ENCODE measurements around the gene FAM217A. TPM values are rescaled to one million over a fixed set of nuclear protein-coding genes. Genes with fewer than 3 reads are reported as not detected.
"Not testable (repeated sequence)": the region's sequence is repeated elsewhere in the genome, so short reads cannot be mapped to it uniquely, and the experiment has no call there.

The FAM217A gene, protein sequence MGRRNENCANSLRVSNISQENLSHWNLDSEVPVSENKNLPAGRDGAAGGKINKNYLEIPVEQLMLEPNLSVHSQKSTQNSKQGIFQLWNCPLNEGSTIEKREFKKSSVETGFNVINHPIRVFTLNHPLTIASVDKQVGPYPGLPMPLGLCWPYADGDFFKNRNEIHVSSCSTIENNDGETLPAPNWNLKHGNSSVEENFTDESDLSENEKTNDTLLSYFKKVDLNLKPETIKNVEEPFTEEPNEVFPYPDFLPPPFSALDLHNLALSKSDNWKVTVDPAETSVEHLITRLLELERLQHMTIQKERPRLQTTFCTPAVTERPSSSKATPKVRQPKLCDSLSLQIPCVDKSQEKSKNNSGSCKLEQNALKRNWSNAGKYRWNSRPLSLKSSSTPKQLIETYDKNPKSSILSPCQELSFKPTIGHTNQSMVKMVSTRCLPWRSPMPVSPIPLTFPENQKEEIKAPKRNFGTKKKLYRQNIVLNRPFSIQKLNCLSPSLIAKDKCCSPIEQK
- total RNA-seq, result not detected

DNA sequence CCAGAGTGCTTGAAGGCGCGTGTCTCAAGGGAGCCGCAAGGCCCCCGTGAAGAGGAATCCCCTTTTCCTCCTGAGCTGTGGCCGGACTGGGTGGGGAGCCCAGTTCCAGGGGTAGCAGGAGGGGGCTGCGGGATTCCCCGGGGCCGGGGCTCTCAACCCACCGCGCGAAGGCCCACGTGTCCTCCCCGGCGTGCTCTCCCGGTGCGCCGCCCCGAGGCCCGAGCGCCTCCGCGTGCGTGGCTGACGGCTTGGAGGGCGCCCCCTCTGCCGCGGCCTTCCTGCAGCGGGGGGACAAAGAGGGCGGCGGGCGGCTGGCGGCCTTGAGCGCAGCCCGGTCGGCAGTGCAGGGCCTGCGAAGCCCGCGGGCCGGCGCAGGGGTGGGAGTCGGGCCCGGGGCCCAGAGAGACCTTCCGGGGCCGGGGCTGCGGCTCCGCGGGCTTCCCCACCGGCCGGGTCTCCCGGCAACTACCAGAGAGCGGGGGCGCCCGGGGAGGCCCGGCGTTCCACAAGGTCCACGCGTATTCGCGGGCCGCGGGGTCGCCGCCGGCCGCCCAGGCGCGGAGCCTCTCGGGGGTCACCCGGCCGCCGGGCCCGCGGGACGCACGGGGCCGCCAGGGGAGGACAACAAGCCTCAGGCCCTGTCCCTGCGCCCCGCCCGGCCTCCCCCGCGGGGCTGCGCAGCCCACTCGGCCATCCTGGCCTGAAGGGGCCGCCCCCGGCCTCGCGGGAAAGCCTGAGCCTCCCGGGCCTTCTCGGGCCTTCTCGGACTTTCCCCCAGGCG lies at the start of gene FAM217A:
Gene FAM217A, minus strand, starts transcription at position 447 of the 781 bp plus-strand sequence. CDS start 1,723 bp downstream, outside the sequence.
- H3K4me3 Mint-ChIP-seq, result no peak within 1 kb of the TSS
- ATAC-seq (ENCODE audit: low read depth) (no peak), DNase-seq (no peak)
- peaks cover 20% of the 10 kb centered on the region for H3K27me3 Mint-ChIP-seq
- POLR2A ChIA-PET, result interaction anchor here (1.2 kb wide), 1 partner anchor 20 kb away, joined by 3 read pairs; no protein-coding TSS in a partner anchor
- H3K4me1 Mint-ChIP-seq, result no peaks in the 10 kb centered on the region
- no peak within 1 kb of the TSS for H3K27ac Mint-ChIP-seq
- no peaks in the 10 kb centered on the region for H3K36me3 Mint-ChIP-seq
- no peaks in the 10 kb centered on the region for H3K9me3 Mint-ChIP-seq

DNA sequence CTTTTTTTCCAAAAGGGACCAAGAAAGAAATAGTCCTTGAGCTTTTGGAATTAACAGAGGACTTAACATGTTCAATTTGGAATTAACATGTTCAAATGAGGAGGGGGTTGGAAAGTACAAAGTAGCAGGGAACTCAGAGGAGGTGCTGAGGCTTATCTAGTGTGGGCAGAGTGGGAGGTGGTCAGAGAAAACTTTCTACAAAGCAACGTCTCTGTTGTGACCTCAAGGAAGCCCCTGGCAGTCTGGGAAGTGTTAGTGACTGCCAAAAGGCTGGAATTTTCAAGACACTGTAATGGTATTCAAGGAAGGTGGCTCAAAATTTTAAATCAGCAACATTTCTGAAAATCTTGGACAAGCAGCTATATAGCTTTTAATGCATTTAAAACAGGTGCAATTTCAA lies 49.1 kb upstream of the FAM217A start:
- H3K9me3 Mint-ChIP-seq, result peaks cover 1% of the 10 kb centered on the region
- H3K36me3 Mint-ChIP-seq, result peaks cover 59% of the 10 kb centered on the region
- no peak overlapping the region for H3K4me3 Mint-ChIP-seq
- POLR2A ChIA-PET, result no interaction called here
- no peaks in the 10 kb centered on the region for H3K27me3 Mint-ChIP-seq
- no peaks in the 10 kb centered on the region for H3K4me1 Mint-ChIP-seq
- H3K27ac Mint-ChIP-seq, result no peak overlapping the region
- ATAC-seq (ENCODE audit: low read depth), result no peak
- DNase-seq, result no peak

DNA sequence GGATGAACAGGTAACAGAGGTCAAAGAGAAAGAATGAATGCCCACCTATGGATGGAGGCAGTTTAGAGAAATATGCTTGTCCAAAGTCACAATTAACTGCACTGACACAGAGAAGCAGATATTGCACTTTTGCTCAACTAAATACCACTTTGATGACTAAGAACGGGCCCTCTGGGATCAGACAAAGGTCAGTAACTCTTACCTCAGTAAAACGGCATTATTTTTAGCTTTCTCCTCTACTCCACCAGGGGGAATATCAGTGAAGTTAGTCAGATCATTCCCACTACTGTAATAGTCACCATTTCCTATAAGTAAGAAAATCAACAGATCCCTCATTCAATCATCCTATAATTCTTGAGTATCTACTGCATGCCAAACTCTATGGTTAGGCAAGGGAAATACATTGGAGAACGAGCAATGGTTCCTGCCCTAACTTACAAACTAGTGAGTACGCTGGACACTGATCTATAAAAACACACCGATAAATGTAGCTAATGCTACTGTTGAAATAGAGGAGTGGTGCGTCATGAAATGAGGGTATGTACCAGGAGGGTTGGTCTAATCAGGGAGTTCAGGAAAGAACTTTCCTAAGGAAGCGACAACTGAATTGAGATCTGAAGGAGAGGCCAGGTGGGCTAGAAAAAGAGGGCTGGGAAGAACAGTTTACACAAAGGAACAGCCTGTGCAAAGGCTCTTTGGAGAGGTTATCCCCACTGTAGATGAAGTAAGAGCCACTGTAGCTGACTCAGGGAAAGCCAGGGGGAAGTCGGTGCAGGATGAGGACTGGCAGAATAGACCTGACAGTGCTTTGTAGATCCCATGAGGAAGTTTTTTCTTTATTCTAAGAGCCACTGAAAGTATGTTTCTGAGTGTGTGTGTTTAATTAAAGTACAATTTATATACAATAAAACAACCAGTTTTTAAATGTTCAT lies 47.3 kb upstream of the FAM217A start:
- no peak overlapping the region for H3K4me3 Mint-ChIP-seq
- no peak for DNase-seq
- no peak overlapping the region for H3K27ac Mint-ChIP-seq
- H3K36me3 Mint-ChIP-seq, result peaks cover 50% of the 10 kb centered on the region
- POLR2A ChIA-PET, result no interaction called here
- no peaks in the 10 kb centered on the region for H3K9me3 Mint-ChIP-seq
- no peaks in the 10 kb centered on the region for H3K27me3 Mint-ChIP-seq
- ATAC-seq (ENCODE audit: low read depth), result no peak
- no peaks in the 10 kb centered on the region for H3K4me1 Mint-ChIP-seq

DNA sequence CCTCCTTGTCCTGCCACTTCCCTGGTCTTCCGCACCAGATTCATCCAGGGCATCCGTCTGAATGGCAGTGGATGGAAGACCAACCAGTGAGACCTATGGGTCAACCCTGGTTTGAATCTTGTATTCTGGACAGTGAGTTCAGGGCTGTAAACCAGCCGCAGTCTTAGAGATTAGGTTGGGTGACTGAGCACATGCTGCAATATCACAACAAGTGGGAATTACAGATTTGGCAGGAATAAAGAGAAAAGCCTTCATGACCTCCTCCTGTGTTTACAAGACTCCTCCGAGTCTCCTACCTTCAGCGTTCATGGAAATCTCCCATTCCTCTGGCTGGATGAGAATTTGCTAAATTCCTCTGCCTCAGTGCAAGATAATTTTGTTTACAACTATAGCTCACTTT lies 46.6 kb upstream of the FAM217A start:
- Mint-ChIP-seq H3K4me1 (no peaks in the 10 kb centered on the region), H3K27ac (no peak overlapping the region), H3K36me3 (peaks cover 51% of the 10 kb centered on the region), H3K4me3 (no peak overlapping the region), H3K27me3 (no peaks in the 10 kb centered on the region), H3K9me3 (no peaks in the 10 kb centered on the region)
- DNase-seq (no peak), ATAC-seq (ENCODE audit: low read depth) (no peak)
- POLR2A ChIA-PET, result no interaction called here

DNA sequence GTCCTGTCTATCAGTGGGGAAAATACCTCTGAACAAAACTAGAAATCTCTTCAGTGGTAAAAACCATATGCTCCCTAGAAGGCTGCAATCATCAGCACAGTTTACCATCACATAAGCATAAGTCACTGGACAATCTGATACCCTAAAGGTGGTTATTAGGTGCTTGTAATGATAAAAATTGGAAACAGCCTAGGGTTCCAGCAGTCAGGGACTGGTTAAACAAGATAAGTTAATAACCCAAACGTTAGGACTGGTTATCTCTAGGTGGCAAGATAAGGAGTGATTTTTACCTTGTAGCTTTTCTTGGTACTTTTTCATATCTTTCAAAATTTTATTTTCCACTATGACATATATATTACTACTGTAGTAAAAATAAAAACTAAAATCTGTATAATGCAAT lies 45.4 kb upstream of the FAM217A start:
- POLR2A ChIA-PET, result no interaction called here

DNA sequence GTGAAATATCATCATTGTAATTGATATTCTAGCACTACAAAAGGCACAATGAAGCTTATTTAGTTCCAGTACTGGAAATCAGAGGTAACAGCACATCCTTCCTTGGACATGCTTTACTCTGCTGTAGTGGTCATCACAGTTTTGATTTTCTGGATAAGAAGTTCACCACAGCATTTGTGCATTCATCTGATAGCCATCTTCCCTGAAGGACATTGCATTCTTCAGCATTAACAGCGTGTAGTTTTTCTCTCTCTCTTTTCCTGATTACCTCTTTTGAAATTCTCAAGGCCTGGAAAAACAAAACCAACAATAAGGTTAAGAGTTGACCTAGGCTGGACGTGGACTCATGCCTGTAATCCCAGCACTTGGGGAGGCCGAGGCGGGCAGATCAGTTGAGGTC lies 36.8 kb upstream of the FAM217A start:
- Mint-ChIP-seq H3K9me3 (peaks cover 4% of the 10 kb centered on the region), H3K4me3 (no peak overlapping the region), H3K4me1 (no peaks in the 10 kb centered on the region), H3K27me3 (peaks cover 9% of the 10 kb centered on the region), H3K27ac (no peak overlapping the region), H3K36me3 (peaks cover 46% of the 10 kb centered on the region)
- ATAC-seq (ENCODE audit: low read depth), result no peak
- POLR2A ChIA-PET, result no interaction called here
- DNase-seq, result no peak

More for the DNA sequence above, 45.4 kb upstream of the FAM217A start:
- Mint-ChIP-seq H3K9me3 (no peaks in the 10 kb centered on the region), H3K4me1 (no peaks in the 10 kb centered on the region), H3K27ac (no peak overlapping the region), H3K4me3 (no peak overlapping the region), H3K36me3 (peaks cover 47% of the 10 kb centered on the region), H3K27me3 (no peaks in the 10 kb centered on the region)
- ATAC-seq (ENCODE audit: low read depth) (no peak), DNase-seq (no peak)

DNA sequence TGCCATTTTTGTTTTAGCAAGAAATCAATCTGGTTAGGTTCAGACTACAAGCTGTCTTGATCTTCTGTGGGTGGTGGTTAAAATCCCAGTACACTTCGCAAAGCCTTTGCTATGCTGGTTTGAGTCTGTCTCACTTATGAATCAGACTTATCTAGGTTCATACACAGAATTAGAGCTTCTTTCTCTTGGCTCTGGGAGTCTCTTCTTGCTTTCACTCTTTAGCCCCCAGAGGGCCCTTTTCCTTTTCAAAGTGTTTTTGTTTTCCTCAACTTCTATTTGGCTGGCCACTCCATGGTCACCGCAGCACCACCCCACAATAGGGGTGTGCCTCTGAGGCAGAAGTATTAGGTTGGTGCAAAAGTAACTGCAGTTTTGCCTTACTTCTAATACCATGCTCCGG lies 35.2 kb upstream of the FAM217A start:
- ATAC-seq (ENCODE audit: low read depth), result no peak
- H3K4me3 Mint-ChIP-seq, result no peak overlapping the region
- peaks cover 38% of the 10 kb centered on the region for H3K36me3 Mint-ChIP-seq

DNA sequence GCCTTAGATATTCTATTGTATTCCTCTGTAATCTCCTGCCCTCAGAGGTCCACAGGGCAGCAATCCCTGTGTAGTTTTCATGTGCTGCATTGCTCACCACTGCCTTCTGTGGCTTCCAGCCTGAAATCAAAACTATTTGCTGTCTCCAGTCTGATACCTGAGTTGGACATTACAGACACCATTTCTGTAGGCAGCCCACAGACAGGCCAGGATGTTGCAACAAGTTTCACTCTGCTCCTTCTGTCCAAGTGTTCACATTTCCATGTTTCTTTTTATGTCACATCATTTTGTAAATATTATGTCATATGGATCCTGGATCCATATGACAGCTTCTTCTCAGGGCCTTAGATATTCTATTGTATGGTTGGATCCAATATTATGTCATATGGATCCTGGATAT lies 34.7 kb upstream of the FAM217A start:
- POLR2A ChIA-PET, result no interaction called here
- no peak overlapping the region for H3K4me3 Mint-ChIP-seq
- DNase-seq (no peak), ATAC-seq (ENCODE audit: low read depth) (no peak)
- H3K27ac Mint-ChIP-seq, result no peak overlapping the region
- H3K36me3 Mint-ChIP-seq, result peaks cover 38% of the 10 kb centered on the region
- H3K27me3 Mint-ChIP-seq, result peaks cover 12% of the 10 kb centered on the region
- H3K9me3 Mint-ChIP-seq, result peaks cover 4% of the 10 kb centered on the region
- H3K4me1 Mint-ChIP-seq, result no peaks in the 10 kb centered on the region

More for the DNA sequence above, 35.2 kb upstream of the FAM217A start:
- H3K27ac Mint-ChIP-seq, result no peak overlapping the region
- H3K4me1 Mint-ChIP-seq, result no peaks in the 10 kb centered on the region
- peaks cover 4% of the 10 kb centered on the region for H3K9me3 Mint-ChIP-seq
- H3K27me3 Mint-ChIP-seq, result peaks cover 12% of the 10 kb centered on the region
- no peak for DNase-seq
- POLR2A ChIA-PET, result no interaction called here

DNA sequence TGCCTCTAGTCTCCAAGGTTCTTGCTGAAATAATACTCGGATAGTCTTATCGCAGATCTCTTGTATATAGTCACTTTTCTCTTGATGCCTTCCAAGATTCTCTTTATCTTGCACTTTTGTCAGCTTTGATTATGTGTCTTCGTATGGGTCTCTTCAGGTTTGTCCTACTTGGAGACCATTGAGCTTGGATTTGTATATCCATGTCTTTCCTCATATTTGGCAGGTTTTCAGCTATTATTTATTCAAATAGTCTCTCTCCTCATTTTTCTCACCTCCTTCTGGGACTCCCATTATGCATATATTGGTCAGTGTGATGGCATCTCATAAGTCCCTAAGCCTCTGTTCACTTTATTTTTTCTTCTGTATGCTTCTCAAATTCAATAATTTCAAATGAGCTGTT lies 33.4 kb upstream of the FAM217A start:
- no peak overlapping the region for H3K27ac Mint-ChIP-seq
- peaks cover 4% of the 10 kb centered on the region for H3K9me3 Mint-ChIP-seq
- no peak overlapping the region for H3K4me3 Mint-ChIP-seq
- POLR2A ChIA-PET, result no interaction called here
- peaks cover 17% of the 10 kb centered on the region for H3K27me3 Mint-ChIP-seq
- peaks cover 29% of the 10 kb centered on the region for H3K36me3 Mint-ChIP-seq
- H3K4me1 Mint-ChIP-seq, result no peaks in the 10 kb centered on the region
- DNase-seq (no peak), ATAC-seq (ENCODE audit: low read depth) (no peak)

DNA sequence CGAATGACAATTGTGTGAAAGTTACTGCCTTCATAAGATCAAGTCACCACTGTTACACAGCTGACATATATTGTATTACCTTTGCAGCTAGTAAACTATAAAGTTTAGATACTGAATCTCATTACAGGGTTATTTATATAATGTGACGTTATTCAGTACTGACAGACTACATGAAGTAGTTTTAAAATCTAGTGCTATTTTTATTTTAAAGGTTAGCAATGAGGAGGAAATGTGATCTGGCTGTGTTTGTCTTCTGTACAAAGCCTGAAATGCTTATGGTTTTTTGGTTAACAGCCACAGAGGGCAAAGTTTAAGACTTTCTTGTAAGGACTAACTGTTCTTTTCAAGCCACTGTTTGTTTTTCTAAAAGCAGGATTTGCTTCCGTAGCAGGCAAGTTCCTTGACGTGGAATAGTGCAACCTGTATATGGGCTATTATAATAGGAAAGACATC lies 30.5 kb upstream of the FAM217A start:
- H3K27ac Mint-ChIP-seq; ATAC-seq (ENCODE audit: low read depth); H3K9me3 Mint-ChIP-seq; H3K4me3 Mint-ChIP-seq; H3K36me3 Mint-ChIP-seq; DNase-seq; H3K4me1 Mint-ChIP-seq; POLR2A ChIA-PET: not testable (repeated sequence)
- peaks cover 17% of the 10 kb centered on the region for H3K27me3 Mint-ChIP-seq

DNA sequence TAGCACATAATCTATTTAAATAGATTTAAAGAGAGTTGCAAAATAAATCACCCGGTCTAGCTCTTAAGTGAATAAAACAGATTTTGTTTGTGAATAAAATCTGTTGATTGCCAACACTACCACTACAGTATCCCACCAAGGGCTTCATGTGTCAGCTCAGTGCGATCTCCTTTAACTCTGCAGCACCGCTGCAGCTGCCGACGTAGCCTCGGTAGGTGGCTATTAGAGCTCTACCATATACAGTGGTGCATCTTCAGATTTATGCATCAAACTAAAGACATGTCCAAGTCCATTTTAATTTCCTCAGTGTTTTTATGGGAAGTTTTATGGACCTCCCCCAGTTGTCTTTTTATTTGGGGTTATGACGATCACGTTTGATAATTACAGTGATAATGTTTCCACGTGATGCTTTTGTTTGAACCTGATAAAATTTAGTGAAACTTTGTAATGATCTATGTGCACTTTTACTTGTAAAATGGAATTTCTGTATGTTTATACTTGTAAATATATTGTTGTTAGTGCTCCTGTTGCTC lies 29.7 kb upstream of the FAM217A start:
- ATAC-seq (ENCODE audit: low read depth) (no peak), DNase-seq (no peak)
- Mint-ChIP-seq H3K27ac (no peak overlapping the region), H3K36me3 (peaks cover 1% of the 10 kb centered on the region), H3K9me3 (peaks cover 4% of the 10 kb centered on the region), H3K4me3 (no peak overlapping the region), H3K27me3 (peaks cover 17% of the 10 kb centered on the region), H3K4me1 (no peaks in the 10 kb centered on the region)
- POLR2A ChIA-PET, result no interaction called here

DNA sequence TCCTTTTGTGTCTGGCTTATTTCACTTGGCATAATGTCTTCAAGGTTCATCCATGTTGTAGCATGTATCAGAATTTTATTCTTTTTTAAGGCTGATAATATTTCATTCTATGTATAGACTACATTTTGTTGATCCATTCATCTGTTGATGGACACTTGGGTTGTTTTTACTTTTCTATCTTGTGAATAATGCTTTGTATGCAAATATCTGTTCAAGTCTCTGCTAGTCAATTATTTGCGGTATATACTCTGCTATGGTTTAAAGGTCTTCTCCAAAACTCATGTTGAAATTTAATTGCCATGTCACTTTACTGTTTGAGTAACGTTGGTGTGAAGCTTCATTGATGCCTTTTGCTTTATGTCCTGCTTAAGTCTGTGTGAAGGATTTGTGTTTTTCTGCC lies 28.9 kb upstream of the FAM217A start:
- Mint-ChIP-seq H3K4me1 (no peaks in the 10 kb centered on the region), H3K9me3 (peaks cover 1% of the 10 kb centered on the region), H3K4me3 (no peak overlapping the region), H3K27me3 (peaks cover 17% of the 10 kb centered on the region), H3K36me3 (peaks cover 1% of the 10 kb centered on the region), H3K27ac (no peak overlapping the region)
- POLR2A ChIA-PET, result no interaction called here
- no peak for DNase-seq
- ATAC-seq (ENCODE audit: low read depth), result no peak
